Urinary bladder (tissue), 4 donors: ENCODE measurements around the gene ARR3. TPM values are rescaled to one million over a fixed set of nuclear protein-coding genes. Genes with fewer than 3 reads are reported as not detected.
"Not testable (repeated sequence)": the region's sequence is repeated elsewhere in the genome, so short reads cannot be mapped to it uniquely, and the experiment has no call there.

Experiments
- DNase-seq: peaks from one replicate; pipeline ENCODE4 v3.0.0-alpha.2; 2015; ENCODE audit errors: extremely low spot score
- H3K27ac ChIP-seq: one replicate; pipeline ENCODE4 v1.5.1; 2013; ENCODE audit warnings: low read depth, mild to moderate bottlenecking, moderate library complexity
- H3K36me3 ChIP-seq: one replicate; pipeline ENCODE4 v1.6.1; 2013; ENCODE audit warnings: mild to moderate bottlenecking, moderate library complexity; ENCODE audit not compliant: insufficient read depth
- H3K4me1 ChIP-seq: one replicate; pipeline ENCODE4 v1.6.1; 2013; ENCODE audit warnings: mild to moderate bottlenecking, moderate library complexity; ENCODE audit not compliant: insufficient read depth
- H3K4me3 ChIP-seq: one replicate; pipeline ENCODE4 v1.5.1; 2013; ENCODE audit warnings: low read depth, low read length
- WGBS: extraction: QIAGEN DNeasy Blood & Tissue Kit; methylation state at CpG from one replicate; pipeline ENCODE4 v1.1.7; 2013; 5-methylcytosine and 5-hydroxymethylcytosine counted together
- polyA plus RNA-seq: library from polyadenylated mRNA; stranded (reverse); fragments of 200-250 nt; gene quantifications from one replicate; pipeline ENCODE4 v1.2.3, GENCODE V29; 2013
- small RNA-seq: library from RNA; depleted of rRNA; stranded (forward); fragments of <200 nt; gene quantifications from one replicate; pipeline ENCODE3, GENCODE V24; 2014
- total RNA-seq: library from RNA; depleted of rRNA; stranded (reverse); fragments of >200 nt; gene quantifications from one replicate; pipeline ENCODE4 v1.2.3, GENCODE V29; 2014
- donor health status: healthy with polysubstance abuse.
- donor health status: healthy.

The ARR3 gene
- total and polyA plus RNA-seq, 2 donors: not detected

GRCh38 chrX:70292788-70293187 lies 24.7 kb downstream of the ARR3 start:
- DNase-seq: no peak
- Histone ChIP-seq H3K27ac (no peak overlapping the region), H3K4me1 (no peaks in the 10 kb centered on the region), H3K36me3 (no peaks in the 10 kb centered on the region), H3K4me3 (no peak overlapping the region)
- 0% methylated on average over 1 of the region's 1 CpG for WGBS

DNA sequence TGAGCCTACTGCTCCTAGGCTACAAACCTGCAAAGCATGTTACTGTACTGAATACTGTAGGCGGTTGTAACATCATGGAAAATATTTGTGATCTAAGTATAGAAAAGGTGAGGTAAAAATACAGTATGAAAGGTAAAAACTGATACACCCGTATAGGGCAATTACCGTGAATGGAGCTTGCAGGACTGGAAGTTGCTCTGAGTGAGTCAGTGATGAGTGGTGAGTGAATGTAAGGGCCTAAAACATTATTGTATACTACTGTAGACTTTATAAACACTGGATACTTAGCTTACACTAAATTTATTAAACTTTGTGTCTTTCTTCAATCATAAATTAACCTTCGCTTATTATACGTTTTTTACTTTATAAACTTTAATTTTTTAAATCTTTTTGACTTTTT lies 25.5 kb downstream of the ARR3 start:
- no peak overlapping the region for H3K4me3 ChIP-seq
- no peaks in the 10 kb centered on the region for H3K36me3 ChIP-seq
- no peaks in the 10 kb centered on the region for H3K4me1 ChIP-seq
- WGBS: 95% methylated on average over 5 of the region's 5 CpGs
- no peak for DNase-seq
- no peak overlapping the region for H3K27ac ChIP-seq

GRCh38 chrX:70301716-70302115 lies 33.6 kb downstream of the ARR3 start:
- Histone ChIP-seq H3K4me1 (no peaks in the 10 kb centered on the region), H3K27ac (no peak overlapping the region), H3K4me3 (no peak overlapping the region), H3K36me3 (no peaks in the 10 kb centered on the region)
- WGBS: 45% methylated on average over 3 of the region's 3 CpGs
- no peak for DNase-seq

- Histone ChIP-seq H3K36me3 (no peaks in the 10 kb centered on the region), H3K4me1 (no peaks in the 10 kb centered on the region), H3K27ac (no peak overlapping the region), H3K4me3 (no peak overlapping the region)
- WGBS: 85% methylated on average over 1 of the region's 1 CpG
- no peak for DNase-seq
Observed at GRCh38 chrX:70313503-70313902, 45.4 kb downstream of the ARR3 start.

- Histone ChIP-seq H3K36me3 (no peaks in the 10 kb centered on the region), H3K4me3 (no peak overlapping the region), H3K4me1 (no peaks in the 10 kb centered on the region), H3K27ac (no peak overlapping the region)
- no peak for DNase-seq
- 95% methylated on average over 4 of the region's 4 CpGs for WGBS
Observed at GRCh38 chrX:70322784-70323183, 54.6 kb downstream of the ARR3 start.

DNA sequence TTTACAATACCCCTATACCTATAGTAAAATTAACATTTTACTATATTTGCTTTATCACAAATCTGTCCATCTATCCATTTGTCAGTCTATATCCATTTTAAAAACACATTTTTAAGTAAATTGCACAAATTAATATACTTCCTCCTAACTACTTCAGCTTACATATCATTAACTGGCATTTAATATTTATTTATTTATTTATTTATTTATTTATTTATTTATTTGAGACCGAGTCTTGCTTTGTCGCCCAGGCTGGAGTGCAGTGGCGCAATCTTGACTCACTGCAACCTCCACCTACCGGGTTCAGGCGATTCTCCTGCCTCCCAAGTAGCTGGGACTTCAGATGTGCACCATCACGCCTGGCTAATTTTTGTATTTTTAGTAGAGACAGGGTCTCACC lies 55.5 kb downstream of the ARR3 start:
- not testable (repeated sequence) for H3K27ac ChIP-seq, H3K4me3 ChIP-seq, H3K4me1 ChIP-seq, H3K36me3 ChIP-seq, DNase-seq
- 96% methylated on average over 6 of the region's 6 CpGs for WGBS

- DNase-seq: no peak
- Histone ChIP-seq H3K27ac (no peak overlapping the region), H3K36me3 (no peaks in the 10 kb centered on the region), H3K4me3 (no peak overlapping the region), H3K4me1 (no peaks in the 10 kb centered on the region)
- WGBS: 92% methylated on average over 2 of the region's 2 CpGs
Observed at GRCh38 chrX:70324326-70324725, 56.2 kb downstream of the ARR3 start.

- Histone ChIP-seq H3K4me3 (no peak overlapping the region), H3K4me1 (no peaks in the 10 kb centered on the region), H3K27ac (no peak overlapping the region), H3K36me3 (no peaks in the 10 kb centered on the region)
- DNase-seq: no peak
- 77% methylated on average over 1 of the region's 1 CpG for WGBS
Observed at GRCh38 chrX:70331161-70331560, 63.0 kb downstream of the ARR3 start.

Small RNA genes lying within 50 kb of the gene (small RNA-seq; reads per million reads assigned to genes)
- gene RNA5SP507: not detected

Other genes starting within 250 kb of the ARR3 start
- gene AWAT2, start 218.4 kb upstream of the ARR3 start, total RNA-seq: not detected
- gene AWAT2, start 218.4 kb upstream of the ARR3 start, polyA plus RNA-seq: not detected
- gene OTUD6A, start 205.9 kb upstream of the ARR3 start, total RNA-seq: not detected
- not detected for gene OTUD6A, start 205.9 kb upstream of the ARR3 start, polyA plus RNA-seq
- gene IGBP1, start 134.9 kb upstream of the ARR3 start, total RNA-seq: 65.5 TPM
- gene IGBP1, start 134.9 kb upstream of the ARR3 start, polyA plus RNA-seq: 77.0 TPM
- gene DGAT2L6, start 90.9 kb upstream of the ARR3 start, total RNA-seq: not detected
- gene DGAT2L6, start 90.9 kb upstream of the ARR3 start, polyA plus RNA-seq: not detected
- not detected for gene AWAT1, start 33.7 kb upstream of the ARR3 start, total RNA-seq
- not detected for gene AWAT1, start 33.7 kb upstream of the ARR3 start, polyA plus RNA-seq
- gene P2RY4, start 8.1 kb upstream of the ARR3 start, total RNA-seq: 0.74 TPM
- 0.06 TPM for gene P2RY4, start 8.1 kb upstream of the ARR3 start, polyA plus RNA-seq
- not detected for gene RAB41, start 13.8 kb downstream of the ARR3 start, total RNA-seq
- not detected for gene RAB41, start 13.8 kb downstream of the ARR3 start, polyA plus RNA-seq
- gene PDZD11, start 21.6 kb downstream of the ARR3 start, total RNA-seq: 27.1 TPM
- 41.8 TPM for gene PDZD11, start 21.6 kb downstream of the ARR3 start, polyA plus RNA-seq
- gene KIF4A, start 21.8 kb downstream of the ARR3 start, total RNA-seq: 7.2 TPM
- 0.20 TPM for gene KIF4A, start 21.8 kb downstream of the ARR3 start, polyA plus RNA-seq
- gene GDPD2, start 155.0 kb downstream of the ARR3 start, total RNA-seq: 0.21 TPM
- gene GDPD2, start 155.0 kb downstream of the ARR3 start, polyA plus RNA-seq: 0.15 TPM
- gene DLG3, start 176.5 kb downstream of the ARR3 start, total RNA-seq: 23.7 TPM
- 14.0 TPM for gene DLG3, start 176.5 kb downstream of the ARR3 start, polyA plus RNA-seq